GM18520 (cell line): Measurements from ENCODE around the gene TOP1.
A peak's percentile ranks its signal among the peaks of the same experiment; 100 is the strongest.
"Not testable (repeated sequence)": the region's sequence is repeated elsewhere in the genome, so short reads cannot be mapped to it uniquely, and the experiment has no call there.

Experiments used
- ATAC-seq: cut with Tn5 transposase; IDR thresholded peaks from one replicate; pipeline ENCODE4 v1.9.1; 2021; ENCODE audit not compliant: unreplicated experiment

Gene TOP1

GRCh38 chr20:41125530-41126457 lies 97.2 kb downstream of the TOP1 start:
- ATAC-seq: no peak

- ATAC-seq: no peak
Observed at GRCh38 chr20:41126719-41127118, 98.1 kb downstream of the TOP1 start.

GRCh38 chr20:41128317-41128716 lies 99.7 kb downstream of the TOP1 start:
- not testable (repeated sequence) for ATAC-seq

- peak; percentile 31 for ATAC-seq
Observed at GRCh38 chr20:41131594-41132387, 103.2 kb downstream of the TOP1 start.

GRCh38 chr20:41132388-41132775 lies 103.8 kb downstream of the TOP1 start:
- not testable (repeated sequence) for ATAC-seq

GRCh38 chr20:41133709-41134361 lies 105.2 kb downstream of the TOP1 start:
- ATAC-seq: peak; percentile 48

GRCh38 chr20:41134362-41135186 lies 106.0 kb downstream of the TOP1 start:
- no peak for ATAC-seq

- no peak for ATAC-seq
Observed at GRCh38 chr20:41135187-41135887, 106.7 kb downstream of the TOP1 start.

GRCh38 chr20:41135888-41136679 lies 107.5 kb downstream of the TOP1 start:
- no peak for ATAC-seq

GRCh38 chr20:41136680-41137613 lies 108.3 kb downstream of the TOP1 start, which contains the start of gene PLCG1:
Gene PLCG1 (plus strand): TSS chr20:41137543. CDS start chr20:41137642, 99 bp downstream.
- peak; percentile 42 for ATAC-seq

GRCh38 chr20:41137614-41138474 lies 109.2 kb downstream of the TOP1 start:
- ATAC-seq: no peak

GRCh38 chr20:41138475-41139226 lies 110.0 kb downstream of the TOP1 start:
- ATAC-seq: no peak

- ATAC-seq: no peak
Observed at GRCh38 chr20:41139227-41140093, 110.8 kb downstream of the TOP1 start.

GRCh38 chr20:41140226-41141133 lies 111.9 kb downstream of the TOP1 start:
- ATAC-seq: no peak
